Effector CD8-positive, alpha-beta T cell (primary cell): ENCODE measurements around the gene EN2.

Experiments used
- DNase-seq: peaks from one replicate; lab custom pipeline; 2025; lab: John Stamatoyannopoulos, UW

EN2 gene

GRCh38 chr7:155508376-155509358 is 50.7 kb downstream of the EN2 start:
- no peak for DNase-seq

GRCh38 chr7:155509359-155509724 is 51.4 kb downstream of the EN2 start:
- DNase-seq: no peak

- DNase-seq: no peak
Observed at GRCh38 chr7:155509725-155510551, 52.0 kb downstream of the EN2 start.

GRCh38 chr7:155510975-155511701 is 53.2 kb downstream of the EN2 start:
- no peak for DNase-seq

GRCh38 chr7:155511702-155511996 is 53.7 kb downstream of the EN2 start:
- no peak for DNase-seq

- DNase-seq: no peak
Observed at GRCh38 chr7:155512246-155512887, 54.4 kb downstream of the EN2 start.

GRCh38 chr7:155513543-155514285 is 55.8 kb downstream of the EN2 start:
- no peak for DNase-seq

GRCh38 chr7:155514296-155514695 is 56.4 kb downstream of the EN2 start:
- DNase-seq: no peak
